Parathyroid adenoma (tissue), 2 donors: ENCODE data around the gene C5orf47.

ENCODE experiments used
- H2AFZ ChIP-seq: fragments of 300-600 bp; sonication (generic); one replicate; pipeline ENCODE4 v1.7.0; 2017; ENCODE audit warnings: antibody characterized with exemption, mild to moderate bottlenecking
- H3K27ac ChIP-seq: fragments of 300-600 bp; sonication (generic); one replicate; pipeline ENCODE4 v1.7.0; 2017
- H3K27me3 ChIP-seq: fragments of 300-600 bp; sonication (generic); one replicate; pipeline ENCODE4 v1.7.0; 2017; ENCODE audit warnings: low read length; ENCODE audit not compliant: control insufficient read depth, insufficient read depth
- H3K36me3 ChIP-seq: fragments of 300-600 bp; sonication (generic); one replicate; pipeline ENCODE4 v1.7.0; 2017; ENCODE audit warnings: low read length; ENCODE audit not compliant: control insufficient read depth, insufficient read depth
- H3K4me1 ChIP-seq: fragments of 300-600 bp; sonication (generic); one replicate; pipeline ENCODE4 v1.7.0; 2017; ENCODE audit warnings: control low read depth
- H3K4me2 ChIP-seq: fragments of 300-600 bp; sonication (generic); one replicate; pipeline ENCODE4 v1.7.0; 2017; ENCODE audit warnings: low read length
- H3K4me3 ChIP-seq: fragments of 300-600 bp; sonication (generic); one replicate; pipeline ENCODE4 v1.7.0; 2017; ENCODE audit warnings: low read depth, low read length
- H3K79me2 ChIP-seq: fragments of 300-600 bp; sonication (generic); one replicate; pipeline ENCODE4 v1.7.0; 2017; ENCODE audit warnings: control low read depth
- H3K9ac ChIP-seq: fragments of 300-600 bp; sonication (generic); one replicate; pipeline ENCODE4 v1.7.0; 2017; ENCODE audit warnings: mild to moderate bottlenecking
- H3K9me3 ChIP-seq: fragments of 300-600 bp; sonication (generic); one replicate; pipeline ENCODE4 v1.7.0; 2017; ENCODE audit warnings: low read length; ENCODE audit not compliant: control insufficient read depth
- CTCF ChIP-seq: fragments of 300-600 bp; sonication (generic); IDR thresholded peaks from one replicate; pipeline ENCODE4 v1.7.0; 2017; ENCODE audit warnings: antibody characterized with exemption, mild to moderate bottlenecking
- donor health status: primary hyperparathyroidism.

The C5orf47 gene

GRCh38 chr5:174045470-174046025, 56.6 kb downstream of the C5orf47 start, which contains the start of gene NSG2:
Gene NSG2, plus strand, starts transcription at chr5:174045706. Its CDS starts 1,050 bp downstream, at chr5:174046756.
- Histone ChIP-seq H3K9me3 (no peaks in the 10 kb centered on the region), H3K4me2 (no peak within 1 kb of the TSS), H3K79me2 (no peaks in the 10 kb centered on the region), H3K36me3 (no peaks in the 10 kb centered on the region), H3K4me1 (no peaks in the 10 kb centered on the region), H3K4me3 (no peak within 1 kb of the TSS), H3K9ac (no peak within 1 kb of the TSS), H3K27me3 (no peaks in the 10 kb centered on the region), H3K27ac (no peak within 1 kb of the TSS), H2AFZ (peak within 1 kb of the TSS; percentile 67)
- TF ChIP-seq CTCF = peak; percentile 94

- no peaks in the 10 kb centered on the region for H3K79me2 ChIP-seq
- no peak overlapping the region for H3K4me2 ChIP-seq
- no peaks in the 10 kb centered on the region for H3K9me3 ChIP-seq
- no peak overlapping the region for H2AFZ ChIP-seq
- no peak overlapping the region for H3K4me3 ChIP-seq
- H3K36me3 ChIP-seq = no peaks in the 10 kb centered on the region
- no peak overlapping the region for H3K9ac ChIP-seq
- no peak for TF ChIP-seq CTCF
- H3K4me1 ChIP-seq = no peaks in the 10 kb centered on the region
- H3K27ac ChIP-seq = no peak overlapping the region
- no peaks in the 10 kb centered on the region for H3K27me3 ChIP-seq
Observed at GRCh38 chr5:174046558-174046957, 57.6 kb downstream of the C5orf47 start.

- Histone ChIP-seq H2AFZ (no peak overlapping the region), H3K9me3 (no peaks in the 10 kb centered on the region), H3K4me1 (no peaks in the 10 kb centered on the region), H3K27me3 (no peaks in the 10 kb centered on the region), H3K9ac (no peak overlapping the region), H3K4me2 (no peak overlapping the region), H3K27ac (no peak overlapping the region), H3K4me3 (no peak overlapping the region), H3K79me2 (no peaks in the 10 kb centered on the region), H3K36me3 (no peaks in the 10 kb centered on the region)
- TF ChIP-seq CTCF = no peak
Observed at GRCh38 chr5:174047472-174048099, 58.6 kb downstream of the C5orf47 start.

GRCh38 chr5:174052636-174053035, 63.7 kb downstream of the C5orf47 start:
- H3K27me3 ChIP-seq = no peaks in the 10 kb centered on the region
- no peaks in the 10 kb centered on the region for H3K9me3 ChIP-seq
- no peak overlapping the region for H3K4me2 ChIP-seq
- H3K4me1 ChIP-seq = no peaks in the 10 kb centered on the region
- TF ChIP-seq CTCF = no peak
- H3K79me2 ChIP-seq = no peaks in the 10 kb centered on the region
- no peak overlapping the region for H3K27ac ChIP-seq
- H3K9ac ChIP-seq = no peak overlapping the region
- H3K4me3 ChIP-seq = no peak overlapping the region
- H3K36me3 ChIP-seq = no peaks in the 10 kb centered on the region
- no peak overlapping the region for H2AFZ ChIP-seq

- H3K9me3 ChIP-seq = no peaks in the 10 kb centered on the region
- no peak overlapping the region for H3K4me3 ChIP-seq
- H3K36me3 ChIP-seq = no peaks in the 10 kb centered on the region
- H3K4me1 ChIP-seq = no peaks in the 10 kb centered on the region
- H3K4me2 ChIP-seq = no peak overlapping the region
- no peaks in the 10 kb centered on the region for H3K79me2 ChIP-seq
- no peak for TF ChIP-seq CTCF
- no peaks in the 10 kb centered on the region for H3K27me3 ChIP-seq
- H3K27ac ChIP-seq = no peak overlapping the region
- H2AFZ ChIP-seq = no peak overlapping the region
- no peak overlapping the region for H3K9ac ChIP-seq
Observed at GRCh38 chr5:174053905-174054304, 64.9 kb downstream of the C5orf47 start.
